ENCODE measurements around the gene ZNF394.

ZNF394 gene

GRCh38 chr7:99493823-99494222 lies 6.3 kb downstream of the ZNF394 start:
- no peak for DNase-seq (ENCODE audit: low read depth in 3 of 3)

GRCh38 chr7:99490878-99491277 lies 9.2 kb downstream of the ZNF394 start:
- no peak for DNase-seq (ENCODE audit: low read depth in 3 of 3)

- DNase-seq (ENCODE audit: low read depth in 3 of 3): no peak
Measured at GRCh38 chr7:99489235-99489634, 10.8 kb downstream of the ZNF394 start.

DNA sequence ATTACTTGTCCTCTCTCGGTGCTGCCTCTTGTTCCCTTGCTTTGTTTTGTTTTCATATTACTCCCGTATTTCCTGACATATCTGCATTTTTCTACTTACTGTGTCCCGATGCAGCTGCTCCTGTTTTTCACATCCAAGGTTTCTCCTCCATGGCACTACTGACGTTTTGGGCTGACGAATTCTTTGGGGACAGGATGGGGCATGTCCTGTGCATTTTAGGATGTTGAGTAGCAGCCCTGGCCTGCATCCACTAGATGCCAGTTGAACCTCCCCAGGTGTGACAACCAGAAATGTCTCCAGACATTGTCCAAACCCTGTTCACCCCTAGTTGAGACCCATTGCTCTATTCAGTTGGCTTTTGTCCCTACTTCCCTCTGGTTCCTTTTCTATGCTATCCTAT lies 15.0 kb downstream of the ZNF394 start:
- DNase-seq (ENCODE audit: low read depth in 3 of 3): no peak

GRCh38 chr7:99478464-99479440 lies 21.3 kb downstream of the ZNF394 start:
- no peak for DNase-seq (ENCODE audit: low read depth in 3 of 3)

DNA sequence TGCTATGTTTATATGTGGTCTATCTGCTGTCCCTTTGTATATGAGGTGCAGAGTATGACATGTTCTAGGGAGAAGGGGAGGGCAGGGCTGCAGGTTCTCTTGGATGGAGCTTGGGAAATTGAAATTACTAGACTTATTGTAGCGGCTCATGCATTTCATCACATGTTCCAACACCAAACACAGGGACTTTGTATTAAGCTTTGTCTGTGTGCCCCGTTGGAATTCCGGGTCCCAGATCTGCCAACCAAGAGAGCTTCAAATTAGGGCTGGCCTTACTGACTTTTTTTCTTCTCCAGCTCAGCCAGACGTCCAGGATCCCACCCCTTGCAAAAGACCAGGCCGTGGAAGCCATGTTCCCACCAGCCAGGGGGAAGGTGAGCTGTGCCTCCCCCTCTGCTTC lies 24.0 kb downstream of the ZNF394 start:
- no peak for DNase-seq (ENCODE audit: low read depth in 3 of 3)

DNA sequence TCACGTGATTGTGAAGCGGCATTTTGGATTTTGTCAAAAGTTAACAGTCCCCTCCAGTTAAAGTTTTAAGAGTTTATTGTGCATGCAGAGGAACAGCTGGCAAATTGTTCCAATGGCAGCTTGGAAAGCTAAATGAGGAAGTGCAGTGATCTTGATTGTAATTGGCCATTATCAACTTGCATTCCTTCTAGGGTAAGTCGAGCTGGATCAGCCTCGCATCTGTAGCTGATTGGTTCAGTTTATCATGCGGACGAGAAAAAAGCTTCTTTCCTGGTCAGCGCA lies 26.8 kb downstream of the ZNF394 start:
- no peak for DNase-seq (ENCODE audit: low read depth in 3 of 3)

DNA sequence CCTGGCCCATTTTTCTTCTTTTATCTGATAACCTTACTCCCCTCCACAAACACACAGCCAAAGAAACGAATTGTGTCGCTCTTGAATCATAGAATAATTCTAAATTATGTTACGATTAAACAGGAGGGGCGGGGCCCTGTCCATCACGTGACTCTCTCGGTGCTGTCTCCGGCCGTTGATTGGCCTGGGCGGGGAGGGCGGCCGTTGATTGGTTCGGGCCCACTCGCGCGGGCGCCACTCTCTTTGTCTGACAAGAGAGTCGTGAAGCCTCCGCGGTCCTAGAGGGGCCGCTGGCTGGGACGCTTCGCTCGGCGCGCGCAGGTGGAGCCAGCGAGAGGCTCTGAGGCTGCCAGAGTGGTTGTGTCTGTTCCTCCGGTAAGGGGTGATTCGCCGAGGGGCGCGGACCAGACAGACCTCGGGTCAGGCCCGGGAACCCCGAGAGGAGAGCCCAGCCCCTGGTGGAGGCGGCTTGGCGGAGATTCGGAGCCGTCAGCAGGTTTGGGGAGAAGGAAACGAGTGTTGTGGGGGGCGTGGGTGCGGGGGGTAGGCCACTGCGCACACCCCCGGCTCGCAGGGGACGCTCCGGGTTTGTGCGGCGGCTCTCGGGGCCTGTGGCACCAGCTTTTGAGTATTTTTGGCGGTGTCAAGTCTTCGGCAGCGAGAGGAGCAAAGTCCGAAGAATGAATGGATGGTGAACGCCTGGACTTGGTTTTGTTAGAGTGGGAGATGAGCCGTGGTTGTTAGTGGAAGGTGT lies 27.3 kb downstream of the ZNF394 start, which contains the start of gene ZNF789:
Gene ZNF789, plus strand, starts transcription at position 330 of the 754 bp plus-strand sequence. CDS start 3,567 bp downstream, outside the sequence.
- DNase-seq (ENCODE audit: low read depth in 3 of 3): peak; percentile 96 to 98 (median 97)

DNA sequence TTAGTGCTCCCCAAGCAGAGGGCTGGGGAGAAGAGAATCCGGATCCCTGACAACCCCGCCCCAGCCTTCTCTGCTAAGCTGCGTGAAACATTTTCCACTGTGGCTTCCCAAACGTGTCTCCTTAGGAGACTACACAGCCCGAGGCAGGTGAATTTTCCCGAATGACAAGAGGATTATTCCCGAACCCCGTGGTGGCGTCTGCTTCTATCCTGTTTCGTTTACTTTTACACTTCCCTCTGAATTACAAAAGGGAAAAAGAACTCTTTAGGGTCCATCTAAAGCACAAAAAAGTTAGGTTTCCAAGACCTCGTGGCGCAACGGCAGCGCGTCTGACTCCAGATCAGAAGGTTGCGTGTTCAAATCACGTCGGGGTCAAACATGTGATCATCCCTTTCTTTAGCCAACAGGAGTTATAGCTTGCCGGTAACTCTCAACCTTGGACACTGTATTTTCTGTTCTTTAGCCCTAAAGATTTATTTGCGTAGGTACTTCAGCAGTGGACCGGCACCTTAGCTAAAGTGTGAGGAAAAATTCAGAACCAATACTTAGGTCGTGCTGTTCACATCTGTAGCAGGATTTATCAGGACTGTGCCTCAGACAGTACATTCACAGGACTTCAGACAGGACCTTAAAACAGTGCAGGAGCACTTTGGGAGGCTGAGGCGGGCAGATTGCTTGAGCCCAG lies 30.6 kb downstream of the ZNF394 start:
- no peak for DNase-seq (ENCODE audit: low read depth in 3 of 3)

DNA sequence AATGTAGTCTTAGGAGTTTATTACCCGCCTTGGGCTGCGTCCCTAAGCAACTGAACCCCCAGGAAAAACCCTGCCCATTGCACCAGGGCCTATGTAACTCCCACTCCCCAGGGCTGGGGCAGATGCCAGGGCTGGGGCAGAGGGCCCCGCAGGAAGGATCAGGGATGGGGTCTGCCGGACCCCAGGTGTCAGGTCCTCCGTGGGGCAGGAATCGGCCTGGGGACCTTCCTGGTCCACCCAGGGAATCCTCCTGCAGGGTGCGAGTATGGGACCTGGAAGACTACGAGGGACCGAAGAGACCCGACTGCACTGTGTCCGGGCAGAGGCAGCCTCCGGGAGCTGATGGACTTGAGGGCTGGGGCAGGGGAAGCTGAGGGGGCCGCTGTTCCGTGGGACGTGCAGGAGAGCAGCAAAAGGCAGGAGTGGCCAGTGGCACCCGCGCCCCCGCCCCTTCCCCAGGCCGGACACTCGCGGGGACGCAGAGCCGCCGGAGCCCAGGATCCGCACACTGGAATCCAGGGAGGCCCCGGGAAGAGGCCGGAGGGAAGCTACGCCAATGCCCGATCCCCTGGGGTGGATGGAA lies 31.7 kb downstream of the ZNF394 start:
- DNase-seq (ENCODE audit: low read depth in 3 of 3): no peak

DNA sequence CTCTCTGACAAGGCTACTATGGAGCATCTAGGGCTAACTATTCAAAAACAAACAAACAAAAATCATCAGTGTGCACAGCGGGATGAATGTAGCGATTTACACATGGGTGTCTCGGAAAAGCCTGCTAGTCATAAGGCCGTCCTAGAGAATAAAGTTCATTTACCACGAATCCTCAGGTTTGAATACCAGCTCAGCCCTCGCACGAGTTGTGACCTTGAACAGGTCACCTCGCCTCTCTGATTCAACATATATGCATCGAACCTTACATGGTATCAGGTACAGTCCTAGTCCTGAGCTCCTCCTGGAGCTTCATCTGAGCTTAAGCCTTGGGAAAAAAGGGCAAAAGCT lies 34.7 kb downstream of the ZNF394 start:
- DNase-seq (ENCODE audit: low read depth in 3 of 3): no peak

DNA sequence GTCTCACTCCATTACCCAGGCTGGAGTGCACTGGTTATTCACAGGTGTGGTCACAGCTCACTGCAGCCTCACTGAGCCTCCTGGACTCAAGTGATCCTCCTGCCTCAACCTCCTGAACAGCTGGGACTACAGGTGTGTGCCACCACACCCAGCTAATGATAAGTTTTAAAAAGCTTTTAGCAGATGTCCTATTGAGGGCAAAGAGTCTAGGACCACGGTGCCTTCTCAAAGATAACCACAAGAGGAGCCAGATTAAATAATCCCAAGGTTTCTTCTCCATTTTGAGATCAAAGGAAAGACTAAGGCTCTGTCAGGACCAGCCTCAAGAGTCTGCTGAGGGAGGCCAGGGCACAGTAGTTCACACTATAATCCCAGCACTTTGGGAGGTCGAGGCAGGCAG lies 38.9 kb downstream of the ZNF394 start:
- DNase-seq (ENCODE audit: low read depth in 3 of 3): no peak

- no peak for DNase-seq (ENCODE audit: low read depth in 3 of 3)
Measured at GRCh38 chr7:99460651-99461050, 39.4 kb downstream of the ZNF394 start.

DNA sequence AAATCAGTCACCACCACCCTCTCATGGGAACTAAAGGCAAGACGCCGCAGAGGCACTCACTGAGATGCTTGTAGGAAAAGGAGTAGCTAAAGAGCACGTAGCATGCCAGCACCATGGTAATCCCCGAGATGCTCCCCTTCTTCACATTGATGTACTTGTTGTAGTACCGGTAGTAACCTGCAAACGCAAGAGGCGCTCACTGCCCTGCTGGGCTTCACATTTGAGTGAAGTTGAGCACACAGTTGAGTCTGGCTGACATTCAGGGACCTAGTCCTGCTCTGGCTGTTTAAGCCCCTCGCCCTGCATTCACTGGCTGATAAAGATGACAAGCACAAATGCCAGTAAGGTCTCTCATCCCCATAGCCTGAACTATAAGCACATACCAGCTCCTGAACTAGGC lies 41.0 kb downstream of the ZNF394 start:
- no peak for DNase-seq (ENCODE audit: low read depth in 3 of 3)

GRCh38 chr7:99457650-99458493 lies 42.2 kb downstream of the ZNF394 start:
- no peak for DNase-seq (ENCODE audit: low read depth in 3 of 3)

GRCh38 chr7:99457050-99457649 lies 42.9 kb downstream of the ZNF394 start:
- DNase-seq (ENCODE audit: low read depth in 3 of 3): no peak

DNA sequence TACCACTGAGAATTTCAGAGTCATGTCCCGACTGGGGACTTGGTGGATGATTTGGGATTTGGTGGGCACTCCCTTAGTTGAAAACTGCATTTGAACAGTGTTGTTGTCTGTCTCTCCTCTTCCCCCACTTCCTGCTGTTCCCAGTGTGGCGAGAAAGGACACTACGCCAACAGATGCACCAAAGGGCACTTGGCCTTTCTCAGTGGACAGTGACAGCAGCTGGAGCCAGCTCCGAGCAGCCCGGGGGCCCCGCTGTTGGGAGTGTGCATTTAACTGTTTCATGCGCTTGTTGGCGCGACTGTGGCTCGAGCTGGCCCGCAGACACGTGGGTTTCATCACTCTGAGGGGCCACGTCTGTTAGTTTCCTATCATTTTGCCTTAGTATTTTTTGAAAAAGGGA lies 43.8 kb downstream of the ZNF394 start:
- no peak for DNase-seq (ENCODE audit: low read depth in 3 of 3)

- no peak for DNase-seq (ENCODE audit: low read depth in 3 of 3)
Measured at GRCh38 chr7:99455874-99456273, 44.2 kb downstream of the ZNF394 start.

- DNase-seq (ENCODE audit: low read depth in 3 of 3): no peak
Measured at GRCh38 chr7:99453105-99453504, 47.0 kb downstream of the ZNF394 start.

DNA sequence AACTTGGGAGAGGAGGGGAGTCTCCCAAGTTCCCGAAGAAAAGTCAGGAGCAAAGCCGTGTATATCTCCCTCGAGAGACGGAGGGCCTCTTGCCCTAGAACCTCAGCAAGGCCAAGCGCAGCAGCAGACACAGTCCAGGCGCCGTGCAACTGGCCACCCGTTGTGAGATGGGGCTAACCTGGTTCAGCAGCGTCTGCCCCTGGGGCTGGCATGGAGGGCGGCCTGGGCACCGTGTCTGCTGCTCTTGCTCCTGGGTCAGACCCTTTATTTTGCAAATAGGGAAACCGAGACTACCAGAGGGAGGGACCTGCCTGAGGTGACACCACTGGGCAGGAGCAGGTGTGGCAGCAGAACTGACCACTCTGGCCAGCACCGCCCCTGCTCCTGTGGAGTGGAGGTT lies 47.5 kb downstream of the ZNF394 start:
- DNase-seq (ENCODE audit: low read depth in 3 of 3): no peak

- DNase-seq (ENCODE audit: low read depth in 3 of 3): no peak
Measured at GRCh38 chr7:99451936-99452335, 48.1 kb downstream of the ZNF394 start.

Measured in stimulated activated CD4-positive, alpha-beta T cell treated with anti-CD3 and anti-CD28 coated beads, TNF-alpha, amount 100 ng/mL, for 24 hours (primary cell).